ENCODE results near the gene TMEM87A.
"Not testable (repeated sequence)": the region's sequence is repeated elsewhere in the genome, so short reads cannot be mapped to it uniquely, and the experiment has no call there.

Gene TMEM87A

GRCh38 chr15:42306681-42307080 lies 33.4 kb upstream of the TMEM87A start:
- TF ChIP-seq CTCF (IDR thresholded peaks at IDR 0.05; ENCODE audit: control extremely low read depth, extremely low read depth, low read depth, missing control alignments): no peak

GRCh38 chr15:42301004-42301403 lies 27.8 kb upstream of the TMEM87A start:
- POLR2A ChIA-PET; DNase-seq (ENCODE audit: extremely low spot score); CTCF ChIA-PET: not testable (repeated sequence)

More at GRCh38 chr15:42306681-42307080, 33.4 kb upstream of the TMEM87A start:
- ChIA-PET POLR2A (no interaction called here), CTCF (no interaction called here)
- no peak for DNase-seq (ENCODE audit: extremely low spot score)

GRCh38 chr15:42289166-42289565 lies 15.9 kb upstream of the TMEM87A start:
- no peak for DNase-seq (ENCODE audit: extremely low spot score)
- ChIA-PET CTCF (no interaction called here), POLR2A (no interaction called here)

GRCh38 chr15:42287931-42288330 lies 14.7 kb upstream of the TMEM87A start:
- ChIA-PET CTCF (no interaction called here), POLR2A (no interaction called here)
- TF ChIP-seq CTCF (IDR thresholded peaks at IDR 0.05; ENCODE audit: control extremely low read depth, extremely low read depth, low read depth, missing control alignments): no peak
- DNase-seq (ENCODE audit: extremely low spot score): no peak

More at GRCh38 chr15:42289166-42289565, 15.9 kb upstream of the TMEM87A start:
- TF ChIP-seq CTCF (IDR thresholded peaks at IDR 0.05; ENCODE audit: control extremely low read depth, extremely low read depth, low read depth, missing control alignments): no peak

- CTCF ChIA-PET: interaction anchor here (1.2 to 1.4 kb wide), 2 partner anchors 10 to 11 kb away, joined by 3 to 4 read pairs; no protein-coding TSS in a partner anchor
- POLR2A ChIA-PET: interaction anchor here (0.7 kb wide), 1 partner anchor 741 kb away, joined by 3 read pairs; no protein-coding TSS in a partner anchor
- TF ChIP-seq CTCF (IDR thresholded peaks at IDR 0.05; ENCODE audit: control extremely low read depth, extremely low read depth, low read depth, missing control alignments): no peak
- DNase-seq (ENCODE audit: extremely low spot score): no peak
Observed at GRCh38 chr15:42286445-42287029, 13.3 kb upstream of the TMEM87A start.

GRCh38 chr15:42285034-42285433 lies 11.8 kb upstream of the TMEM87A start:
- no peak for DNase-seq (ENCODE audit: extremely low spot score)
- POLR2A ChIA-PET: no interaction called here

More at GRCh38 chr15:42285034-42285433, 11.8 kb upstream of the TMEM87A start:
- CTCF ChIA-PET: interaction anchor here (0.6 to 1.5 kb wide), 2 partner anchors 12 to 43 kb away, joined by 3 read pairs; no protein-coding TSS in a partner anchor
- TF ChIP-seq CTCF (IDR thresholded peaks at IDR 0.05; ENCODE audit: control extremely low read depth, extremely low read depth, low read depth, missing control alignments): no peak

Measured in GM10248 (cell line).